ENCODE data around the gene TAL2.

Gene TAL2

GRCh38 chr9:105637787-105638395 lies 24.4 kb upstream of the TAL2 start:
- DNase-seq (ENCODE audit: low read depth): no peak
- peak; percentile 61 for TF ChIP-seq CTCF (IDR thresholded peaks at IDR 0.05; ENCODE audit: control insufficient read depth, insufficient read depth, low read depth, low read length, missing control alignments)
- H3K4me3 ChIP-seq (ENCODE audit: control insufficient read depth, low read depth, low read length): no peak overlapping the region

GRCh38 chr9:105639936-105640335 lies 22.3 kb upstream of the TAL2 start:
- TF ChIP-seq CTCF (IDR thresholded peaks at IDR 0.05; ENCODE audit: control insufficient read depth, insufficient read depth, low read depth, low read length, missing control alignments): no peak
- H3K4me3 ChIP-seq (ENCODE audit: control insufficient read depth, low read depth, low read length): no peak overlapping the region
- DNase-seq (ENCODE audit: low read depth): no peak

- no peak for DNase-seq (ENCODE audit: low read depth)
- H3K4me3 ChIP-seq (ENCODE audit: control insufficient read depth, low read depth, low read length): no peak overlapping the region
- TF ChIP-seq CTCF (IDR thresholded peaks at IDR 0.05; ENCODE audit: control insufficient read depth, insufficient read depth, low read depth, low read length, missing control alignments): no peak
These were observed 18.5 kb upstream of the TAL2 start for GRCh38 chr9:105643795-105644194.

GRCh38 chr9:105646879-105647594 lies 15.2 kb upstream of the TAL2 start:
- no peak overlapping the region for H3K4me3 ChIP-seq (ENCODE audit: control insufficient read depth, low read depth, low read length)
- DNase-seq (ENCODE audit: low read depth): no peak
- no peak for TF ChIP-seq CTCF (IDR thresholded peaks at IDR 0.05; ENCODE audit: control insufficient read depth, insufficient read depth, low read depth, low read length, missing control alignments)

GRCh38 chr9:105647595-105648349 lies 14.5 kb upstream of the TAL2 start:
- no peak for TF ChIP-seq CTCF (IDR thresholded peaks at IDR 0.05; ENCODE audit: control insufficient read depth, insufficient read depth, low read depth, low read length, missing control alignments)
- H3K4me3 ChIP-seq (ENCODE audit: control insufficient read depth, low read depth, low read length): no peak overlapping the region
- DNase-seq (ENCODE audit: low read depth): no peak

- H3K4me3 ChIP-seq (ENCODE audit: control insufficient read depth, low read depth, low read length): no peak overlapping the region
- DNase-seq (ENCODE audit: low read depth): no peak
- no peak for TF ChIP-seq CTCF (IDR thresholded peaks at IDR 0.05; ENCODE audit: control insufficient read depth, insufficient read depth, low read depth, low read length, missing control alignments)
These were observed 10.5 kb upstream of the TAL2 start for GRCh38 chr9:105651806-105652205.

All from AG09309 (cell line).